Jurkat, Clone E6-1 (cell line): Measurements from ENCODE around the gene TMEM125.

ENCODE experiments used
- DNase-seq: peaks from one replicate; pipeline ENCODE4 v3.0.0-alpha.2; 2011; ENCODE audit warnings: low read depth, low spot score
- H3K4me3 ChIP-seq: 2 replicates; pipeline ENCODE4 v1.5.1; 2011; ENCODE audit warnings: mild to moderate bottlenecking, low read length, control low read depth, moderate library complexity

Gene TMEM125

GRCh38 chr1:43305926-43306687 is 36.3 kb downstream of the TMEM125 start:
- no peak for DNase-seq
- H3K4me3 ChIP-seq, result no peak overlapping the region

- H3K4me3 ChIP-seq, result no peak overlapping the region
- no peak for DNase-seq
These were observed 37.1 kb downstream of the TMEM125 start for GRCh38 chr1:43306688-43307457.

GRCh38 chr1:43307458-43308158 is 37.8 kb downstream of the TMEM125 start:
- no peak overlapping the region for H3K4me3 ChIP-seq
- no peak for DNase-seq

GRCh38 chr1:43308635-43309404 is 39.0 kb downstream of the TMEM125 start:
- no peak overlapping the region for H3K4me3 ChIP-seq
- DNase-seq, result no peak

GRCh38 chr1:43309405-43310025 is 39.7 kb downstream of the TMEM125 start:
- no peak for DNase-seq
- H3K4me3 ChIP-seq, result no peak overlapping the region

- no peak overlapping the region for H3K4me3 ChIP-seq
- no peak for DNase-seq
These were observed 41.7 kb downstream of the TMEM125 start for GRCh38 chr1:43311521-43311920.

GRCh38 chr1:43312212-43312623 is 42.4 kb downstream of the TMEM125 start:
- no peak overlapping the region for H3K4me3 ChIP-seq
- no peak for DNase-seq

- no peak for DNase-seq
These were observed 43.1 kb downstream of the TMEM125 start for GRCh38 chr1:43312663-43313515.

GRCh38 chr1:43313771-43314170 is 44.0 kb downstream of the TMEM125 start:
- H3K4me3 ChIP-seq, result no peak overlapping the region
- no peak for DNase-seq

More at GRCh38 chr1:43312663-43313515, 43.1 kb downstream of the TMEM125 start:
- no peak overlapping the region for H3K4me3 ChIP-seq

- no peak overlapping the region for H3K4me3 ChIP-seq
- no peak for DNase-seq
These were observed 44.5 kb downstream of the TMEM125 start for GRCh38 chr1:43314233-43314632.

GRCh38 chr1:43315481-43315880 is 45.7 kb downstream of the TMEM125 start:
- DNase-seq, result no peak
- H3K4me3 ChIP-seq, result no peak overlapping the region

- DNase-seq, result no peak
- no peak overlapping the region for H3K4me3 ChIP-seq
These were observed 46.4 kb downstream of the TMEM125 start for GRCh38 chr1:43315963-43316737.

GRCh38 chr1:43316738-43317520 is 47.1 kb downstream of the TMEM125 start:
- no peak for DNase-seq
- H3K4me3 ChIP-seq, result no peak overlapping the region

GRCh38 chr1:43317817-43318471 is 48.2 kb downstream of the TMEM125 start:
- no peak overlapping the region for H3K4me3 ChIP-seq
- no peak for DNase-seq

- H3K4me3 ChIP-seq, result no peak overlapping the region
- DNase-seq, result no peak
These were observed 49.0 kb downstream of the TMEM125 start for GRCh38 chr1:43318831-43319230.

GRCh38 chr1:43319288-43319687 is 49.5 kb downstream of the TMEM125 start:
- DNase-seq, result no peak
- no peak overlapping the region for H3K4me3 ChIP-seq
